GM18861 (cell line): ENCODE data around the gene CLASP1.
"Not testable (repeated sequence)": the region's sequence is repeated elsewhere in the genome, so short reads cannot be mapped to it uniquely, and the experiment has no call there.

ENCODE experiments used
- ATAC-seq: cut with Tn5 transposase; IDR thresholded peaks from one replicate; pipeline ENCODE4 v1.9.1; 2021; ENCODE audit not compliant: unreplicated experiment

Gene CLASP1

GRCh38 chr2:121355488-121355887 is 293.8 kb downstream of the CLASP1 start:
- ATAC-seq: no peak

DNA sequence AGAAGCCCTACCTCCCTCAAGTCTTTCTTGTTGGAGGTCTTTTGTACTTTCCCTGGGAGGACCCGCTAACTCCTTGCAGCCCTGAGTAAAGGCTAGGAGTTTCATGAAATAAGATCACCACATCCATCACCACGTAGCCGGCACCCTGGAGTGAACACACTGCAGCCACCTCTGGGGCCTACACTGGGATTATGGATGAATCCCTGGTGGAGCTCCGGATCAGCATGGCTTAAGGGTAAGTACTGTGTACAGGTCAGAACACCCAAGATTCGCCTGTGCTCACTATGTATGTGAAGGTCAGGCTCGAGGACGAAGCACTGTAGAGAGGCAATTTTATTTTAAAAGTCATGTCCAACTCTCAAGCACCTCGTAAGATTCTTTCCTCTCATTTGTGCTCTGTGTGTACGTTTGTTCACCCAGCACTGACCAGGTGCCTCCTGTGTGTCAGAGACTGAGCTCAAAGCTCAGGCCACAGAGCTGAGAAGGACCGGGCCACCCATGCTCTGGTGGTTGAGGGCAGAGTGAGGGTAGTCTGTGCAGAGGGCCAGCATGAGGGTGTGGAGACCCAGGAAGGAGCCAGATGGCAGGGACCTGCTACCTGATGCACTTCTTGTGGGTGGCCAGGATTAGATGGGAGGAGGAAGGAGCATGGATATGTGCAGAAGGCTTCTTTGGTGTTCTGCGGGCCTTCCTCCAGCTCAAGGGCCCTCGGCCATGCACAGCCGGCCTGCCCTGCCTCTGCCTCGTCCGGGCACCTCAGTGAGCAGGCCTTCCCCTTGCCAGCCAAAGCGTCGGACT is 297.5 kb downstream of the CLASP1 start:
- ATAC-seq: no peak

DNA sequence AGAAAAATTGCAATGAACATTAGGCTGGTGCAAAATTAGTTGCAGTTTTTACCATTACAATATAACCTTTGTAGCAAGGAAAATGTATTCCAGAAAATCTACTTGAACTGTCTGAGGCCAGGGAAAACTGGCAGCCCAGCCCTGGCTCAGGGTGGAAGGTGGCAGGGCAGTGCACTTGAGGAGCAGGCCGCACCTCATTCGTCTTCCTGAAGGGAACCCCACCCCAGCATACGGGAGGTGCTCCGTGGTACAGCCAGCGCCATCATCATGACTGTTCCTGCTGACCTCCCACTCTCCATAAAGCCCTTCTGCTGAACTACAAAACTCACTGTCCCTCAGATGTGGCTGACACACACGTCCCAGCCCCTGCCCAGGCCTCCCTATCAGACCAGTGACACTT is 298.4 kb downstream of the CLASP1 start:
- ATAC-seq: no peak

- ATAC-seq: no peak
Observed at GRCh38 chr2:121350402-121350775, 298.9 kb downstream of the CLASP1 start.

DNA sequence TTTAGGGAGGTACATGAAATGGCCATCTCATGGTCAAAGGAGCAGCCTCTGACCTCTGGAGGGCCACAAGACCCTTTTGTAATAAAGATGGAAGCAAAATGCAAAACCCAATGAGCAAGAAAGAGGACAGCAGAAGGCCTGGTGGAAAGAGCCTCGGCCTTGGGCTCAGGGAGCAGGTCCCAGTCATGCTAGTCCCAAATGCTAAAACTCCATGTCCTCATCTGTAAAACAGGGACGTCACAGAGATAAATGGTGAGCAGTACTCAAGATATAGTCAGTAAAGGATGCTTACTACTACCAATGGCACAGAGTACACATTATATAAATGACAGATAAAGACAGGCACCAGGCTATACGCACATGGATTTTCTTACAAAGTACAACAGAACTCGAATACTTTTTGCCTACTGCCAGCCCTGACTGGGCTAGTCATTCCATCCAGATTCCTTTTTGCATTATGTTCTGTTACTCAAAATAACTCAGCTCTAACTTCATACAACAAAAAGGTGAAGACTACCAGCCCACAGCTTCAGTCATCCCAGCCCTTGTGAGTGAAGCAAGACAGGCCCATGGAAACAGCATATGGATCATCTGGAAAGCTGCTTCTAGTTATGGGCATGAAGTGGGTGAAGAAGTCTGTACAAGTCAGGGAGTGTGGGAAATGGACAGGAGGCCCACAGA is 299.4 kb downstream of the CLASP1 start:
- no peak for ATAC-seq

DNA sequence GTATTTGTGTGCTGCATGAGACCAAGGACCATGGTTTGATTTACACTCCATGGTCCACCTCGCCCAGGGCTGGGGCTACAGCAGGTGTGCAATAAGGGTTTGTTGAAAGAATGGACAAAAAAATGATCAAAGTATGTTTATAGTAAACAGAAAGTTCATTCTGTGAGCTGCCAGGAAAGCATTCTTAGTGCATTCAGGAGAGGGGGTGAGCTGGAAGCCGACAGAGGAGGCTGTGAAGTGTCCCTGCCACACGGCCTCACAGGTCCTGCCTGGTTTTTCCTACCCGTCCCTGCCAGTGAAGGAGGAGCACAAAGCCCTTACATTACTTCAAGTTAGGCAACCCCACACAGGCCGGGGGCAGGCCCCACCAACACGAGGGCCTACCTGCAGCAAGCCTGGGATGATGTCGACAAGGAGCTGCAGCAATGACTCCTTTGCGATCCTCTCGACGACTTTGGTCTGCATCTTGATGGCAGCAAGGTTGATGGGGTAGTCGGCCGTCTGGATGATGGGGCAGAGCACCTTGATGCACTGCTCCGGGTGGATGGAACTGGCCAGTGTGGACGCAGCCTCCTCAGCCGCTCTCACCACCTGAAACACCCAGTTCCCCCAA is 301.0 kb downstream of the CLASP1 start:
- no peak for ATAC-seq

GRCh38 chr2:121346859-121347258 is 302.4 kb downstream of the CLASP1 start:
- no peak for ATAC-seq

DNA sequence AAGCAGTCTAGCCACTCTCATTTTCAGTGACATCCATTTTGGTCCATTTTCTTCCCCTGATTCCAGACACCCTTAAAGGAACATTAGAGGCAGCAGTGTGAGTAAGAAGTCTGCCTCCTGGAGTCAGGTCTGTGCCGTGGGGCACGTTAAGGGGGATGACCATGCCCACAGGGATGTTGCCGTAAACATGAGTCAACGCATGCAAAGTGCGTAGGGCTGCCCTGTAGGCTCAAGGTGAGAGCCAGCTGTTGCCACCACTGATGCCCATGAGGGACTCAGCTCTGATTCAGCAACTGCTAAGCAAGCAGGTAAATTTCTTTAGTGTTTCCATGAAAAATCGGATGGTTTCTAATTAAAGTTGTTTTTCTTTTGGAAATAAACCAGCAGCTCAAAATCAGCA is 302.9 kb downstream of the CLASP1 start:
- no peak for ATAC-seq

GRCh38 chr2:121345887-121346286 is 303.4 kb downstream of the CLASP1 start:
- ATAC-seq: no peak

DNA sequence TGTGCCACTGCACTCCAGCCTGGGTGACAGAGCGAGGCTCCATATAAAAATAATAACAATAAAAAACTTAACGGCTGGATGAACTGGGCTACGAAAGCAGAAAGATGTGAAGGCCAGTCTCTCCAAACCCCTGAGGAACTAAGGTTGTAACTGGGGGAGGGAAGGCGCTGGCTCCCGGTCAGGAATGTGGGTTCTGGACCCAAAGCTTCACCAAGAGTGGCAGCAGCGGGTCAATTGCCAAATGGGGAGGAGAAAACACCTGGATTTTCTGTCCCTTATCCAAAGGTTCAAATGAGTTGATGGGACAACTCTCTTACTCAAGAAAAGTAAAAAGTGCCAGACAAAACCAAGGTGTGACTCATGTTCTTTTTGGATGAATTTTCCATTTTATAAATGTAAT is 304.2 kb downstream of the CLASP1 start:
- no peak for ATAC-seq

DNA sequence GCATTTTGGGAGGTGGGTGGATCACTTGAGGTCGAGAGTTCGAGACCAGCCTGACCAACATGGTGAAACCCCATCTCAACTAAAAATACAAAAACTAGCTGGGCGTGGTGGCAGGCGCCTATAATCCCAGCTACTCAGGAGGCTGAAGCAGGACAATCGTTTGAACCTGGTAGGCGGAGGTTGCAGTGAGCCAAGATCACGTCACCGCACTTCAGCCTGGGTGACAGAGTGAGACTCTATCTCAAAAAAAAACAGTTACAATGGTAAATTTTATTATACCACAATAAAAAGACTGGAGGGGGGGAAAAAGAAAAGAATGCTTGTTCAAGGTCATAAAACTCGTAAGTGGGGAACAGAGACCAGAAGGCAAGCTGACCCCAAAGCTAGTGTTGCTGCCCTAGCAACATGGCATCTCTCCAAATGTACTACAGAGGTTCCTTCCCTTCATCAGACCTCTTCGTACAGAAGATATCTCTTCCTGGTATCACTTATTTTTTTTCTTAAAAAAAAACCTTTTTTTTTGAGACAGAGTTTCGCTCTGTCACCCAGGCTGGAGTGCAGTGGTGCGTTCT is 305.3 kb downstream of the CLASP1 start:
- ATAC-seq: not testable (repeated sequence)

- ATAC-seq: no peak
Observed at GRCh38 chr2:121343191-121343590, 306.1 kb downstream of the CLASP1 start.

DNA sequence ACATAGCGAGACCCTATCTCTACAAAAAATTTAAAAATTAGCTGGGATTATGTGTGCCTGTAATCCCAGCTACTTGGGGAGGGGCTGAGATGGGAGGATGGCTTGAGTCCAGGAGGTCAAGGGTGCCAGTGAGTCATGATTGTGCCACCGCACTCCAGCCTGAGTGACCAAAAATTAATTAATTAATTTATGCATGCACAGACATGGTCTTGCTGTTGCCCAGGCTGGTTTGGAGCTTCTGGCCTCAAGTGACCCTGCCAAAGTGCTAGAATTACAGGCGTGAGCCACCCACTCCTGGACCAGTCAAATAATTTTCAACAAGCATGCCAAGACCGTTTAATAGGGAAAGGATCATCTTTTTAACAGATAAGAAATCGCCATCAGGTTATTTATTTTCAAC is 306.5 kb downstream of the CLASP1 start:
- ATAC-seq: no peak

GRCh38 chr2:121340926-121341325 is 308.3 kb downstream of the CLASP1 start:
- ATAC-seq: no peak

- no peak for ATAC-seq
Observed at GRCh38 chr2:121338281-121338680, 311.0 kb downstream of the CLASP1 start.

GRCh38 chr2:121336528-121337294 is 312.6 kb downstream of the CLASP1 start:
- ATAC-seq: no peak

- ATAC-seq: no peak
Observed at GRCh38 chr2:121335294-121336290, 313.7 kb downstream of the CLASP1 start.

- no peak for ATAC-seq
Observed at GRCh38 chr2:121334581-121335293, 314.5 kb downstream of the CLASP1 start.

- ATAC-seq: peak; percentile 76
Observed at GRCh38 chr2:121333834-121334558, 315.3 kb downstream of the CLASP1 start.
